HEK293 (cell line): Measurements from ENCODE around the gene NELFB.

Source experiments
- CTCF ChIA-PET: fragments of 350-600 bp; formaldehyde crosslinking; extraction: SDS; loops from one replicate; lab custom pipeline; 2021; ENCODE audit warnings: antibody characterized with exemption; lab: Yijun Ruan, JAX
- POLR2A ChIA-PET: fragments of 300-600 bp; formaldehyde crosslinking; extraction: SDS; loops from one replicate; lab custom pipeline; 2020; ENCODE audit warnings: antibody characterized with exemption, inconsistent platforms; lab: Yijun Ruan, JAX
- H3K27ac ChIP-seq: fragments of 200-500 bp; sonication (Bioruptor generic); 2 replicates; pipeline ENCODE4 v1.5.1; 2014; ENCODE audit warnings: low read depth, low read length, control low read depth, inconsistent platforms; ENCODE audit errors: extremely low read depth
- H3K36me3 ChIP-seq, 2 experiments: fragments of 200-500 bp in 1 of 2; sonication (Bioruptor generic) in 1 of 2; 1 replicate in 1 of 2; 2 replicates in 1 of 2; pipeline ENCODE4 v1.5.1; 2014 to 2017; ENCODE audit warnings: inconsistent platforms in 2 of 2, low read length in 2 of 2; ENCODE audit not compliant: control insufficient read depth in 2 of 2, insufficient read depth in 1 of 2
- H3K4me1 ChIP-seq: fragments of 200-500 bp; sonication (Bioruptor generic); 2 replicates; pipeline ENCODE4 v1.5.1; 2014; ENCODE audit warnings: mild to moderate bottlenecking, low read length, inconsistent platforms; ENCODE audit not compliant: control insufficient read depth, insufficient read depth
- H3K4me3 ChIP-seq: 2 replicates; pipeline ENCODE4 v1.5.1; 2011; ENCODE audit warnings: low read depth, mild to moderate bottlenecking, control low read depth, low read length, moderate library complexity
- H3K9me3 ChIP-seq: fragments of 200-500 bp; sonication (Bioruptor generic); 2 replicates; pipeline ENCODE4 v1.5.1; 2014; ENCODE audit warnings: low read depth, low read length, inconsistent platforms; ENCODE audit not compliant: control insufficient read depth, insufficient read depth
- FEZF1 ChIP-seq: fragments of 450-650 bp; formaldehyde crosslinking; IDR thresholded peaks from 2 replicates; pipeline ENCODE4 v1.5.1; 2016; ENCODE audit warnings: missing biosample characterization, missing genetic modification characterization
- GLIS2 ChIP-seq: fragments of 450-650 bp; formaldehyde crosslinking; IDR thresholded peaks from 2 replicates; pipeline ENCODE4 v1.5.1; 2016; ENCODE audit warnings: missing biosample characterization, missing genetic modification characterization
- IKZF3 ChIP-seq: fragments of 450-650 bp; IDR thresholded peaks from 2 replicates; pipeline ENCODE4 v1.5.0; 2018; ENCODE audit warnings: missing biosample characterization, mild to moderate bottlenecking, missing genetic modification characterization, moderate library complexity
- MZF1 ChIP-seq: fragments of 450-650 bp; formaldehyde crosslinking; IDR thresholded peaks from 2 replicates; pipeline ENCODE4 v1.5.1; 2017; ENCODE audit warnings: missing biosample characterization, missing genetic modification characterization, borderline replicate concordance
- RBAK ChIP-seq: fragments of 450-650 bp; formaldehyde crosslinking; IDR thresholded peaks from 2 replicates; pipeline ENCODE4 v1.5.1; 2016; ENCODE audit warnings: missing biosample characterization, missing genetic modification characterization
- SETDB1 ChIP-seq: IDR thresholded peaks from one replicate; pipeline ENCODE4 v1.6.1; 2017; ENCODE audit warnings: mild to moderate bottlenecking, low read length, moderate library complexity, mixed read lengths; ENCODE audit not compliant: insufficient read length
- ZBTB48 ChIP-seq: fragments of 450-650 bp; formaldehyde crosslinking; IDR thresholded peaks from 2 replicates; pipeline ENCODE4 v1.5.1; 2016; ENCODE audit warnings: missing biosample characterization, missing genetic modification characterization
- ZNF121 ChIP-seq: fragments of 450-650 bp; formaldehyde crosslinking; IDR thresholded peaks from 2 replicates; pipeline ENCODE4 v1.5.1; 2016; ENCODE audit warnings: missing biosample characterization, missing genetic modification characterization
- ZNF169 ChIP-seq: fragments of 450-650 bp; formaldehyde crosslinking; IDR thresholded peaks from 2 replicates; pipeline ENCODE4 v1.5.1; 2016; ENCODE audit warnings: missing biosample characterization, missing genetic modification characterization
- ZNF175 ChIP-seq: fragments of 450-650 bp; formaldehyde crosslinking; IDR thresholded peaks from 2 replicates; pipeline ENCODE4 v1.5.1; 2016; ENCODE audit warnings: missing biosample characterization, missing genetic modification characterization
- ZNF211 ChIP-seq: fragments of 450-650 bp; formaldehyde crosslinking; IDR thresholded peaks from 2 replicates; pipeline ENCODE4 v1.5.1; 2016; ENCODE audit warnings: low read depth, missing biosample characterization, missing genetic modification characterization
- ZNF23 ChIP-seq: fragments of 450-650 bp; formaldehyde crosslinking; IDR thresholded peaks from 2 replicates; pipeline ENCODE4 v1.5.1; 2016; ENCODE audit warnings: missing biosample characterization, missing genetic modification characterization, borderline replicate concordance
- ZNF239 ChIP-seq: fragments of 450-650 bp; formaldehyde crosslinking; IDR thresholded peaks from 2 replicates; pipeline ENCODE4 v1.5.1; 2016; ENCODE audit warnings: missing biosample characterization, missing genetic modification characterization
- ZNF248 ChIP-seq: fragments of 450-650 bp; formaldehyde crosslinking; IDR thresholded peaks from 2 replicates; pipeline ENCODE4 v1.5.1; 2017; ENCODE audit warnings: missing biosample characterization, missing genetic modification characterization
- ZNF341 ChIP-seq: fragments of 450-650 bp; formaldehyde crosslinking; IDR thresholded peaks from 2 replicates; pipeline ENCODE4; 2016; ENCODE audit warnings: low read depth, missing biosample characterization, missing genetic modification characterization
- ZNF366 ChIP-seq: fragments of 450-650 bp; formaldehyde crosslinking; conservative IDR thresholded peaks from 2 replicates; pipeline ENCODE4 v1.5.1; 2016; ENCODE audit warnings: missing biosample characterization, missing genetic modification characterization
- ZNF394 ChIP-seq: fragments of 450-650 bp; formaldehyde crosslinking; IDR thresholded peaks from 2 replicates; pipeline ENCODE4 v1.5.1; 2016; ENCODE audit warnings: missing biosample characterization, missing genetic modification characterization, mild to moderate bottlenecking, moderate library complexity, borderline replicate concordance
- ZNF398 ChIP-seq: fragments of 450-650 bp; formaldehyde crosslinking; IDR thresholded peaks from 2 replicates; pipeline ENCODE4 v1.5.1; 2017; ENCODE audit warnings: missing biosample characterization, missing genetic modification characterization
- ZNF433 ChIP-seq: fragments of 450-650 bp; formaldehyde crosslinking; IDR thresholded peaks from 2 replicates; pipeline ENCODE4 v1.5.1; 2016; ENCODE audit warnings: missing biosample characterization, missing genetic modification characterization, low read depth
- ZNF529 ChIP-seq: fragments of 450-650 bp; formaldehyde crosslinking; IDR thresholded peaks from 2 replicates; pipeline ENCODE4 v1.5.1; 2017; ENCODE audit warnings: missing genetic modification characterization, missing biosample characterization; ENCODE audit not compliant: insufficient replicate concordance
- ZNF530 ChIP-seq: fragments of 450-650 bp; formaldehyde crosslinking; IDR thresholded peaks from 2 replicates; pipeline ENCODE4 v1.5.1; 2016; ENCODE audit warnings: low read depth, missing biosample characterization, missing genetic modification characterization
- ZNF585B ChIP-seq: fragments of 450-650 bp; formaldehyde crosslinking; IDR thresholded peaks from 2 replicates; pipeline ENCODE4 v1.5.1; 2016; ENCODE audit warnings: missing biosample characterization, missing genetic modification characterization
- ZNF600 ChIP-seq: fragments of 450-650 bp; formaldehyde crosslinking; IDR thresholded peaks from 2 replicates; pipeline ENCODE4 v1.5.1; 2016; ENCODE audit warnings: missing biosample characterization, missing genetic modification characterization
- ZNF623 ChIP-seq: fragments of 450-650 bp; formaldehyde crosslinking; IDR thresholded peaks from 2 replicates; pipeline ENCODE4 v1.5.1; 2016; ENCODE audit warnings: missing biosample characterization, missing genetic modification characterization
- ZNF645 ChIP-seq: fragments of 450-650 bp; formaldehyde crosslinking; IDR thresholded peaks from 2 replicates; pipeline ENCODE4; 2016; ENCODE audit warnings: missing biosample characterization, missing genetic modification characterization
- ZNF776 ChIP-seq: fragments of 450-650 bp; formaldehyde crosslinking; IDR thresholded peaks from 2 replicates; pipeline ENCODE4 v1.5.0; 2017; ENCODE audit warnings: missing biosample characterization, missing genetic modification characterization, borderline replicate concordance
- ZNF785 ChIP-seq: fragments of 450-650 bp; formaldehyde crosslinking; IDR thresholded peaks from 2 replicates; pipeline ENCODE4 v1.5.1; 2016; ENCODE audit warnings: missing biosample characterization, missing genetic modification characterization
- ZNF792 ChIP-seq: fragments of 450-650 bp; formaldehyde crosslinking; IDR thresholded peaks from 2 replicates; pipeline ENCODE4 v1.5.1; 2016; ENCODE audit warnings: missing biosample characterization, missing genetic modification characterization
- ZXDB ChIP-seq: fragments of 450-650 bp; formaldehyde crosslinking; IDR thresholded peaks from 2 replicates; pipeline ENCODE4 v1.5.1; 2016; ENCODE audit warnings: missing biosample characterization, missing genetic modification characterization
- TF ChIP-seq, protein P1 (sequence below): fragments of 450-650 bp; formaldehyde crosslinking; IDR thresholded peaks from 2 replicates; pipeline ENCODE4 v1.5.1; 2017; ENCODE audit warnings: missing biosample characterization, missing genetic modification characterization
- TF ChIP-seq, protein P2 (sequence below): fragments of 450-650 bp; formaldehyde crosslinking; IDR thresholded peaks from 2 replicates; pipeline ENCODE4 v1.5.1; 2016; ENCODE audit warnings: missing biosample characterization, missing genetic modification characterization, low read depth

NELFB gene

GRCh38 chr9:137300567-137301080 is 45.5 kb downstream of the NELFB start (continued):
- TF ChIP-seq ZNF394 (no peak), ZNF398 (tag by site-specific recombination) (peak; percentile 96), GLIS2 (peak; percentile 57), ZNF600 (0 out of 2 replicates have a peak, but pooled peaks have one; percentile 32), ZBTB48 (0 out of 2 replicates have a peak, but pooled peaks have one; percentile 26), ZNF169 (tag by site-specific recombination) (no peak)

DNA sequence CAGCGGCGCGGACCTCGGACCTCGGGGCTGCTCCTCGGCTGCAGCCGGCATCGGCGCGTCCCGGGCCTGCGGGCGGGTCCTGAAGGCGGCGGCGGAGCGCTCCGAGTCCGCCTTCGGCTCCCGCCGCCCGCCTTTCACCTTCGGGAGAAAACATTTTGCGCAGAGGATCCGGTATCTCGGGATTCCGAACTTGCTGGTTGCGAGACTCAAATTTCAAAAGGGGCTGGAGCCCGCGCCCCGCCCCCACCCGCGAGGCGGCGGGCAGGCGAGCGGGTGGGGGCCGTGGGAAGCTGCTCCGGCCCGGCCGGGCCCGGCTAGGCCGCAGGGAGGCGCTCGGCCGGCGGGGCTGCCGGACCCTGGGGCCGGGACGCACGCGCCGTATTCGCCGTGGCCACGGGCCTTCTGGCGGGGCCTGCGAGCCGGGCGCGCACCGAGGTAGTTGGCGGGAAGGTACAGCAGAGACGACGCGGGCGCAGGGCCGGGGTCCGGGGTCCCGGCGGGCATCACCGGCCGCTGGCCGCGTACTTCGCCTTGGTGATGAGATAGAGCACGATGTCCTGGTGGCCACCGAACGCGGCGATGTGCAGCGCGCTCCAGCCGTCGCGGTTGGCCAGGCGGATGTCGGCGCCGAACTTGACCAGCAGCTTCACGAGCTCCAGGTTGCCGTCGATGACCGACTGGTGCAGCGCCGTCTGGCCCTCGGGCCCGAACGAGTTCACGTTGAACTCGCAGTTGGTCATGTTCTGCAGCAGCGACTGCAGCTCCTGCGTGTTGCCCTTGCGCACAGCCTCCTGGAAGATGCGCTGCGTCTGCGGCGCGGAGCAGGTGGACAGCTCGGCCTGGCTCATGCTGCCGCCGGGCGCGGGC is 46.2 kb downstream of the NELFB start:
- H3K9me3 ChIP-seq: no peaks in the 10 kb centered on the region
- no peaks in the 10 kb centered on the region for H3K36me3 ChIP-seq
- peaks cover 15% of the 10 kb centered on the region for H3K4me1 ChIP-seq
- H3K27ac ChIP-seq: peak overlapping the region; percentile 91
- H3K4me3 ChIP-seq: peak overlapping the region; percentile 73
- CTCF ChIA-PET: interaction anchor here (0.7 to 4.9 kb wide), 12 partner anchors 11 to 143 kb away, joined by 3 to 21 read pairs (median 6); no protein-coding TSS in a partner anchor
- POLR2A ChIA-PET: interaction anchor here (0.5 to 3.3 kb wide), 27 partner anchors 11 to 306 kb away, joined by 3 to 40 read pairs (median 5); partner anchors contain the start of genes EXD3, MRPL41, NOXA1 and NSMF
- no peak for TF ChIP-seq MZF1
- peak; percentile 78 for TF ChIP-seq ZXDB (tag by site-specific recombination)
- TF ChIP-seq ZNF645 (tag by site-specific recombination): peak; percentile 87; the same call in 1 of the 2 replicates
- no peak for TF ChIP-seq ZNF433 (tag by site-specific recombination)
- peak; percentile 80; the same call in 1 of the 2 replicates for TF ChIP-seq ZNF792
- 0 out of 2 replicates have a peak, but pooled peaks have one; percentile 52 for TF ChIP-seq IKZF3 (tag by site-specific recombination)
- TF ChIP-seq ZNF23 (tag by site-specific recombination): no peak
- TF ChIP-seq ZNF623 (tag by site-specific recombination): no peak
- TF ChIP-seq ZNF211 (tag by site-specific recombination): no peak
- no peak for TF ChIP-seq ZNF785 (tag by site-specific recombination)
- TF ChIP-seq ZNF585B: no peak
- no peak for TF ChIP-seq ZNF121 (tag by site-specific recombination)
- no peak for TF ChIP-seq ZNF341 (tag by site-specific recombination)
- no peak for TF ChIP-seq ZNF366 (tag by site-specific recombination)
- no peak for TF ChIP-seq RBAK
- TF ChIP-seq ZNF529 (tag by site-specific recombination): no peak
- TF ChIP-seq, protein P1, sequence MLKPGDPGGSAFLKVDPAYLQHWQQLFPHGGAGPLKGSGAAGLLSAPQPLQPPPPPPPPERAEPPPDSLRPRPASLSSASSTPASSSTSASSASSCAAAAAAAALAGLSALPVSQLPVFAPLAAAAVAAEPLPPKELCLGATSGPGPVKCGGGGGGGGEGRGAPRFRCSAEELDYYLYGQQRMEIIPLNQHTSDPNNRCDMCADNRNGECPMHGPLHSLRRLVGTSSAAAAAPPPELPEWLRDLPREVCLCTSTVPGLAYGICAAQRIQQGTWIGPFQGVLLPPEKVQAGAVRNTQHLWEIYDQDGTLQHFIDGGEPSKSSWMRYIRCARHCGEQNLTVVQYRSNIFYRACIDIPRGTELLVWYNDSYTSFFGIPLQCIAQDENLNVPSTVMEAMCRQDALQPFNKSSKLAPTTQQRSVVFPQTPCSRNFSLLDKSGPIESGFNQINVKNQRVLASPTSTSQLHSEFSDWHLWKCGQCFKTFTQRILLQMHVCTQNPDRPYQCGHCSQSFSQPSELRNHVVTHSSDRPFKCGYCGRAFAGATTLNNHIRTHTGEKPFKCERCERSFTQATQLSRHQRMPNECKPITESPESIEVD (tag by site-specific recombination): no peak
- no peak for TF ChIP-seq ZNF175 (tag by site-specific recombination)
- no peak for TF ChIP-seq ZNF530
- no peak; the same call in 1 of the 2 replicates for TF ChIP-seq ZNF776 (tag by site-specific recombination)
- no peak for TF ChIP-seq ZNF239
- TF ChIP-seq SETDB1: no peak
- TF ChIP-seq, protein P2, sequence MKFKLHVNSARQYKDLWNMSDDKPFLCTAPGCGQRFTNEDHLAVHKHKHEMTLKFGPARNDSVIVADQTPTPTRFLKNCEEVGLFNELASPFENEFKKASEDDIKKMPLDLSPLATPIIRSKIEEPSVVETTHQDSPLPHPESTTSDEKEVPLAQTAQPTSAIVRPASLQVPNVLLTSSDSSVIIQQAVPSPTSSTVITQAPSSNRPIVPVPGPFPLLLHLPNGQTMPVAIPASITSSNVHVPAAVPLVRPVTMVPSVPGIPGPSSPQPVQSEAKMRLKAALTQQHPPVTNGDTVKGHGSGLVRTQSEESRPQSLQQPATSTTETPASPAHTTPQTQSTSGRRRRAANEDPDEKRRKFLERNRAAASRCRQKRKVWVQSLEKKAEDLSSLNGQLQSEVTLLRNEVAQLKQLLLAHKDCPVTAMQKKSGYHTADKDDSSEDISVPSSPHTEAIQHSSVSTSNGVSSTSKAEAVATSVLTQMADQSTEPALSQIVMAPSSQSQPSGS (tag by site-specific recombination): no peak
- TF ChIP-seq FEZF1 (tag by site-specific recombination): no peak
- TF ChIP-seq ZNF248: no peak
